ENCODE measurements around the gene RNF220. TPM values are rescaled to one million over a fixed set of nuclear protein-coding genes. Genes with fewer than 3 reads are reported as not detected.

RNF220 gene
- polyA plus RNA-seq, 1 of the 3 experiments (the other 2 are of a cell fraction) = 83.7 TPM

DNA sequence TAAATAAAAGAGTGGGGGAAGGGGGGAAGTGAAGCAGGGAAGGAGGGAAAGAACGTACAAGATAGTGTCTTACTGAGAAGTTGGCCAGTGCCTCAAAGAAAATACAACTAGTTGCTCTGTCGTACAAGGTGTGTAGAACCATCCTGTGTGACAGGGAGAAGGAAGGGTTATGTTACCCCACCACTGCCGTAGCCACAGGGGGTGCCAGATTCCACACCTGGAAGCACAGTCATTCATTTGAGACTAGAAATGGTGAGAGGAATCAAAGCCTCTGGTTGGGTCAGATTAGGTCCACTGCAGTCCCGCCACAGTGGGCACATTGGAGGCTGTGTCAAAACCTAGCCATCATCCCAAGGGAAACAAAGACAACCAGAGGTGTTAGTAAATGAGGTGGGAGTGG, 47.3 kb upstream of the RNF220 start:
- H3K4me3 ChIP-seq (ENCODE audit: low read depth in 2 of 2, low read length in 1 of 2) = no peak overlapping the region
- 79% methylated on average over 4 of the region's 4 CpGs for WGBS (ENCODE audit: low lambda C conversion rate)
- H3K27ac ChIP-seq (ENCODE audit: low read depth in 2 of 2, low read length in 1 of 2) = no peak overlapping the region
- H3K4me2 ChIP-seq = no peak overlapping the region
- peaks cover 23% of the 10 kb centered on the region for H3K79me2 ChIP-seq (ENCODE audit: insufficient read depth)
- H3K4me1 ChIP-seq (ENCODE audit: control insufficient read depth in 1 of 2, insufficient read depth in 2 of 2, low read depth in 1 of 2, low read length in 1 of 2) = peaks cover 10 to 12% of the 10 kb centered on the region in 2 experiments; a peak in 3 of 4 replicates
- ChIA-PET CTCF (interaction anchor here (1.6 kb wide), 1 partner anchor 20 kb away, joined by 5 read pairs; no protein-coding TSS in a partner anchor), POLR2A (no interaction called here)
- H2AFZ ChIP-seq (ENCODE audit: low read depth) = no peak overlapping the region
- TF ChIP-seq, protein P1, sequence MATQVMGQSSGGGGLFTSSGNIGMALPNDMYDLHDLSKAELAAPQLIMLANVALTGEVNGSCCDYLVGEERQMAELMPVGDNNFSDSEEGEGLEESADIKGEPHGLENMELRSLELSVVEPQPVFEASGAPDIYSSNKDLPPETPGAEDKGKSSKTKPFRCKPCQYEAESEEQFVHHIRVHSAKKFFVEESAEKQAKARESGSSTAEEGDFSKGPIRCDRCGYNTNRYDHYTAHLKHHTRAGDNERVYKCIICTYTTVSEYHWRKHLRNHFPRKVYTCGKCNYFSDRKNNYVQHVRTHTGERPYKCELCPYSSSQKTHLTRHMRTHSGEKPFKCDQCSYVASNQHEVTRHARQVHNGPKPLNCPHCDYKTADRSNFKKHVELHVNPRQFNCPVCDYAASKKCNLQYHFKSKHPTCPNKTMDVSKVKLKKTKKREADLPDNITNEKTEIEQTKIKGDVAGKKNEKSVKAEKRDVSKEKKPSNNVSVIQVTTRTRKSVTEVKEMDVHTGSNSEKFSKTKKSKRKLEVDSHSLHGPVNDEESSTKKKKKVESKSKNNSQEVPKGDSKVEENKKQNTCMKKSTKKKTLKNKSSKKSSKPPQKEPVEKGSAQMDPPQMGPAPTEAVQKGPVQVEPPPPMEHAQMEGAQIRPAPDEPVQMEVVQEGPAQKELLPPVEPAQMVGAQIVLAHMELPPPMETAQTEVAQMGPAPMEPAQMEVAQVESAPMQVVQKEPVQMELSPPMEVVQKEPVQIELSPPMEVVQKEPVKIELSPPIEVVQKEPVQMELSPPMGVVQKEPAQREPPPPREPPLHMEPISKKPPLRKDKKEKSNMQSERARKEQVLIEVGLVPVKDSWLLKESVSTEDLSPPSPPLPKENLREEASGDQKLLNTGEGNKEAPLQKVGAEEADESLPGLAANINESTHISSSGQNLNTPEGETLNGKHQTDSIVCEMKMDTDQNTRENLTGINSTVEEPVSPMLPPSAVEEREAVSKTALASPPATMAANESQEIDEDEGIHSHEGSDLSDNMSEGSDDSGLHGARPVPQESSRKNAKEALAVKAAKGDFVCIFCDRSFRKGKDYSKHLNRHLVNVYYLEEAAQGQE (IDR thresholded peaks at IDR 0.05; ENCODE audit: low read depth, low read length) = no peak
- TF ChIP-seq RAD21 (IDR thresholded peaks at IDR 0.05; ENCODE audit: low read length) (no peak), TEAD4 (IDR thresholded peaks at IDR 0.05; ENCODE audit: borderline replicate concordance, insufficient read depth) (no peak), ELF1 (IDR thresholded peaks at IDR 0.05) (no peak), TAF1 (IDR thresholded peaks at IDR 0.05; ENCODE audit: borderline replicate concordance, low read depth, low read length) (no peak), RFX5 (IDR thresholded peaks at IDR 0.05; ENCODE audit: low read length) (no peak), NRF1 (IDR thresholded peaks at IDR 0.05; ENCODE audit: low read depth, low read length) (no peak), CHD2 (IDR thresholded peaks at IDR 0.05; ENCODE audit: low read length, partially characterized antibody) (no peak), FOSL2 (IDR thresholded peaks at IDR 0.05; ENCODE audit: borderline replicate concordance, low read depth) (no peak), EP300 (IDR thresholded peaks at IDR 0.05; ENCODE audit: borderline replicate concordance in 1 of 2, low read depth in 1 of 2, low read length in 1 of 2) (no peak)
- TF ChIP-seq, protein P2, sequence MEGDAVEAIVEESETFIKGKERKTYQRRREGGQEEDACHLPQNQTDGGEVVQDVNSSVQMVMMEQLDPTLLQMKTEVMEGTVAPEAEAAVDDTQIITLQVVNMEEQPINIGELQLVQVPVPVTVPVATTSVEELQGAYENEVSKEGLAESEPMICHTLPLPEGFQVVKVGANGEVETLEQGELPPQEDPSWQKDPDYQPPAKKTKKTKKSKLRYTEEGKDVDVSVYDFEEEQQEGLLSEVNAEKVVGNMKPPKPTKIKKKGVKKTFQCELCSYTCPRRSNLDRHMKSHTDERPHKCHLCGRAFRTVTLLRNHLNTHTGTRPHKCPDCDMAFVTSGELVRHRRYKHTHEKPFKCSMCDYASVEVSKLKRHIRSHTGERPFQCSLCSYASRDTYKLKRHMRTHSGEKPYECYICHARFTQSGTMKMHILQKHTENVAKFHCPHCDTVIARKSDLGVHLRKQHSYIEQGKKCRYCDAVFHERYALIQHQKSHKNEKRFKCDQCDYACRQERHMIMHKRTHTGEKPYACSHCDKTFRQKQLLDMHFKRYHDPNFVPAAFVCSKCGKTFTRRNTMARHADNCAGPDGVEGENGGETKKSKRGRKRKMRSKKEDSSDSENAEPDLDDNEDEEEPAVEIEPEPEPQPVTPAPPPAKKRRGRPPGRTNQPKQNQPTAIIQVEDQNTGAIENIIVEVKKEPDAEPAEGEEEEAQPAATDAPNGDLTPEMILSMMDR (IDR thresholded peaks at IDR 0.05) = no peak
- TF ChIP-seq, protein P3, sequence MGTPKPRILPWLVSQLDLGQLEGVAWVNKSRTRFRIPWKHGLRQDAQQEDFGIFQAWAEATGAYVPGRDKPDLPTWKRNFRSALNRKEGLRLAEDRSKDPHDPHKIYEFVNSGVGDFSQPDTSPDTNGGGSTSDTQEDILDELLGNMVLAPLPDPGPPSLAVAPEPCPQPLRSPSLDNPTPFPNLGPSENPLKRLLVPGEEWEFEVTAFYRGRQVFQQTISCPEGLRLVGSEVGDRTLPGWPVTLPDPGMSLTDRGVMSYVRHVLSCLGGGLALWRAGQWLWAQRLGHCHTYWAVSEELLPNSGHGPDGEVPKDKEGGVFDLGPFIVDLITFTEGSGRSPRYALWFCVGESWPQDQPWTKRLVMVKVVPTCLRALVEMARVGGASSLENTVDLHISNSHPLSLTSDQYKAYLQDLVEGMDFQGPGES (IDR thresholded peaks at IDR 0.05; ENCODE audit: low read depth, low read length) = no peak
- TF ChIP-seq, protein P4, sequence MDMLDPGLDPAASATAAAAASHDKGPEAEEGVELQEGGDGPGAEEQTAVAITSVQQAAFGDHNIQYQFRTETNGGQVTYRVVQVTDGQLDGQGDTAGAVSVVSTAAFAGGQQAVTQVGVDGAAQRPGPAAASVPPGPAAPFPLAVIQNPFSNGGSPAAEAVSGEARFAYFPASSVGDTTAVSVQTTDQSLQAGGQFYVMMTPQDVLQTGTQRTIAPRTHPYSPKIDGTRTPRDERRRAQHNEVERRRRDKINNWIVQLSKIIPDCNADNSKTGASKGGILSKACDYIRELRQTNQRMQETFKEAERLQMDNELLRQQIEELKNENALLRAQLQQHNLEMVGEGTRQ (IDR thresholded peaks at IDR 0.05; ENCODE audit: borderline replicate concordance, low read depth, low read length) = no peak
- no peaks in the 10 kb centered on the region for H3K9me3 ChIP-seq
- H3K9ac ChIP-seq = no peak overlapping the region
- H3K9me2 ChIP-seq = no peaks in the 10 kb centered on the region
- no peaks in the 10 kb centered on the region; the same call in 1 of the 2 replicates for H4K20me1 ChIP-seq (ENCODE audit: insufficient read depth)
- H3K27me3 ChIP-seq (ENCODE audit: insufficient read depth) = no peaks in the 10 kb centered on the region
- DNase-seq = no peak
- H3K36me3 ChIP-seq (replicated peaks in 1 of 2; ENCODE audit: control insufficient read depth in 1 of 2, insufficient read depth in 2 of 2, low read length in 1 of 2) = no peaks in the 10 kb centered on the region
- H3F3A ChIP-seq (replicated peaks; ENCODE audit: insufficient read depth) = no peaks in the 10 kb centered on the region

All from SK-N-SH (cell line).